HL-60/S4 treated with retinoic acid at 250 ng/mL for 4 days and 3 days (cell line): ENCODE results near the gene SLC30A10.
"Not testable (repeated sequence)": the region's sequence is repeated elsewhere in the genome, so short reads cannot be mapped to it uniquely, and the experiment has no call there.

Experiments used
- in situ Hi-C: fragments of 300-500 bp; cut with MboI; formaldehyde crosslinking; loops from 2 replicates; pipeline ENCODE4 v1.7.0; 2022; ENCODE audit warnings: low sequenced_read_pairs

SLC30A10 gene

GRCh38 chr1:219928791-219929118, 398 bp upstream of the SLC30A10 start:
- in situ Hi-C loops: no loop called here

- in situ Hi-C loops: no loop called here
These were observed 930 bp downstream of the SLC30A10 start for GRCh38 chr1:219927298-219927955.

- in situ Hi-C loops: no loop called here
These were observed 1.9 kb downstream of the SLC30A10 start for GRCh38 chr1:219926363-219926998.

GRCh38 chr1:219924342-219924741, 4.0 kb downstream of the SLC30A10 start:
- in situ Hi-C loops: no loop called here

- in situ Hi-C loops: no loop called here
These were observed 10.4 kb downstream of the SLC30A10 start for GRCh38 chr1:219917851-219918466.

GRCh38 chr1:219917281-219917680, 11.1 kb downstream of the SLC30A10 start:
- in situ Hi-C loops: no loop called here

GRCh38 chr1:219916257-219916656, 12.1 kb downstream of the SLC30A10 start:
- in situ Hi-C loops: no loop called here

GRCh38 chr1:219913005-219913770, 15.2 kb downstream of the SLC30A10 start:
- in situ Hi-C loops: no loop called here

GRCh38 chr1:219910716-219911115, 17.6 kb downstream of the SLC30A10 start:
- in situ Hi-C loops: no loop called here

GRCh38 chr1:219909476-219909875, 18.9 kb downstream of the SLC30A10 start:
- in situ Hi-C loops: no loop called here

- in situ Hi-C loops: no loop called here
These were observed 20.2 kb downstream of the SLC30A10 start for GRCh38 chr1:219908170-219908569.

GRCh38 chr1:219907772-219908070, 20.6 kb downstream of the SLC30A10 start:
- in situ Hi-C loops: no loop called here

- in situ Hi-C loops: no loop called here
These were observed 21.2 kb downstream of the SLC30A10 start for GRCh38 chr1:219906924-219907771.

- in situ Hi-C loops: not testable (repeated sequence)
These were observed 21.8 kb downstream of the SLC30A10 start for GRCh38 chr1:219906565-219906923.

GRCh38 chr1:219905524-219905923, 22.8 kb downstream of the SLC30A10 start:
- in situ Hi-C loops: no loop called here

- in situ Hi-C loops: no loop called here
These were observed 23.4 kb downstream of the SLC30A10 start for GRCh38 chr1:219904934-219905333.

- in situ Hi-C loops: no loop called here
These were observed 24.9 kb downstream of the SLC30A10 start for GRCh38 chr1:219903353-219903871.

GRCh38 chr1:219902951-219903350, 25.4 kb downstream of the SLC30A10 start:
- in situ Hi-C loops: no loop called here

- in situ Hi-C loops: no loop called here
These were observed 27.5 kb downstream of the SLC30A10 start for GRCh38 chr1:219900882-219901281.

- in situ Hi-C loops: no loop called here
These were observed 28.2 kb downstream of the SLC30A10 start for GRCh38 chr1:219900201-219900600.

- in situ Hi-C loops: no loop called here
These were observed 30.0 kb downstream of the SLC30A10 start for GRCh38 chr1:219898375-219898774.
